H1 (cell line): ENCODE measurements around the gene PKP1. TPM values are rescaled to one million over a fixed set of nuclear protein-coding genes. Genes with fewer than 3 reads are reported as not detected.

ENCODE experiments used
- CTCF ChIA-PET: fragments of 300-600 bp; sonication (Branson Sonifier 250); formaldehyde crosslinking; loops from one replicate; lab custom pipeline; 2021; ENCODE audit not compliant: partially characterized antibody; lab: Charles Lee
- POLR2A ChIA-PET: fragments of 300-600 bp; sonication (Branson Sonifier 250); formaldehyde crosslinking; loops from one replicate; lab custom pipeline; 2021; ENCODE audit warnings: inconsistent platforms; ENCODE audit not compliant: partially characterized antibody; lab: Charles Lee
- DNase-seq, 2 experiments: peaks; one replicate each; pipeline versions ENCODE4 v3.0.0 to v3.0.0-alpha.2; 2010 to 2022; ENCODE audit warnings: low spot score in 2 of 2, low read depth in 1 of 2, mixed read lengths in 1 of 2
- FAIRE-seq: peaks from 2 replicates; lab custom pipeline; 2011; peaks lifted over from hg19 to GRCh38; lab: Jason Lieb, UNC
- H2AFZ ChIP-seq: 2 replicates; pipeline ENCODE4 v1.8.1; 2012; ENCODE audit warnings: low read length, inconsistent platforms
- H2AK5ac ChIP-seq: 2 replicates; pipeline ENCODE4 v1.6.1; 2013; ENCODE audit warnings: low read depth, low read length
- H2BK120ac ChIP-seq: replicated peaks from 2 replicates; pipeline ENCODE3; 2013; ENCODE audit warnings: low read depth, low read length, inconsistent platforms
- H2BK12ac ChIP-seq: 2 replicates; pipeline ENCODE4 v1.6.1; 2013; ENCODE audit warnings: low read depth, low read length
- H2BK15ac ChIP-seq: 2 replicates; pipeline ENCODE4 v1.6.1; 2013; ENCODE audit warnings: low read length
- H2BK20ac ChIP-seq: 2 replicates; pipeline ENCODE4 v1.6.1; 2013; ENCODE audit warnings: low read length
- H2BK5ac ChIP-seq: 2 replicates; pipeline ENCODE4 v1.6.1; 2013; ENCODE audit warnings: low read depth, low read length
- H3K14ac ChIP-seq: 2 replicates; pipeline ENCODE4 v1.6.1; 2013; ENCODE audit warnings: inconsistent platforms; ENCODE audit not compliant: insufficient read length
- H3K18ac ChIP-seq: 2 replicates; pipeline ENCODE4 v1.6.1; 2013; ENCODE audit warnings: low read length; ENCODE audit errors: extremely low read depth
- H3K23ac ChIP-seq: 2 replicates; pipeline ENCODE4 v1.6.1; 2013; ENCODE audit warnings: inconsistent platforms; ENCODE audit not compliant: insufficient read length
- H3K23me2 ChIP-seq: 2 replicates; pipeline ENCODE4 v1.6.1; 2013; ENCODE audit warnings: low read depth, low read length
- H3K27ac ChIP-seq: 2 replicates; pipeline ENCODE4 v1.6.1; 2011; ENCODE audit warnings: low read depth, low read length, inconsistent platforms
- H3K27me3 ChIP-seq, 4 experiments: replicated peaks in 1 of 4; 1 replicate in 1 of 4; 2 replicates in 3 of 4; pipeline versions ENCODE4 v1.6.1 to v1.8.1; 2011 to 2013; ENCODE audit warnings: low read length in 3 of 4, mild to moderate bottlenecking in 3 of 4, inconsistent platforms in 2 of 4, mixed read lengths in 2 of 4, moderate library complexity in 1 of 4; ENCODE audit not compliant: control insufficient read depth in 3 of 4, insufficient read depth in 3 of 4; ENCODE audit errors: extremely low read depth in 1 of 4
- H3K36me3 ChIP-seq, 4 experiments: 2 replicates each; pipeline versions ENCODE4 v1.6.1 to v1.8.1; 2011 to 2013; ENCODE audit warnings: mild to moderate bottlenecking in 4 of 4, low read length in 3 of 4, moderate library complexity in 2 of 4, control low read depth in 1 of 4, inconsistent platforms in 1 of 4; ENCODE audit not compliant: insufficient read depth in 4 of 4, control insufficient read depth in 2 of 4
- H3K4ac ChIP-seq: replicated peaks from 2 replicates; pipeline ENCODE3; 2013; ENCODE audit warnings: low read length, low read depth, mixed read lengths, inconsistent platforms; ENCODE audit not compliant: insufficient read length
- H3K4me1 ChIP-seq, 4 experiments: replicated peaks in 1 of 4; 1 replicate in 1 of 4; 2 replicates in 3 of 4; pipeline versions ENCODE4 v1.6.1 to v1.8.1; 2011 to 2013; ENCODE audit warnings: low read length in 3 of 4, inconsistent platforms in 2 of 4, mixed read lengths in 1 of 4; ENCODE audit not compliant: insufficient read depth in 4 of 4, control insufficient read depth in 3 of 4
- H3K4me2 ChIP-seq, 2 experiments: 2 replicates each; pipeline versions ENCODE4 v1.6.1 to v1.8.1; 2011 to 2013; ENCODE audit warnings: low read depth in 2 of 2, low read length in 2 of 2, control low read depth in 1 of 2, inconsistent platforms in 1 of 2, mild to moderate bottlenecking in 1 of 2; ENCODE audit not compliant: insufficient read depth in 1 of 2
- H3K4me3 ChIP-seq, 4 experiments: fragments of 200-600, 300-600 bp in 1 of 4; sonication (generic), shearing (Covaris generic), sonication (Bioruptor Twin) in 1 of 4; 2 replicates each; pipeline versions ENCODE4 v1.5.1 to v1.8.1; 2011 to 2016; ENCODE audit warnings: low read length in 4 of 4, low read depth in 3 of 4, control low read depth in 2 of 4, inconsistent platforms in 2 of 4, mild to moderate bottlenecking in 2 of 4, mixed read lengths in 1 of 4, moderate library complexity in 1 of 4; ENCODE audit not compliant: insufficient read depth in 2 of 4; ENCODE audit errors: extremely low read depth in 1 of 4
- H3K56ac ChIP-seq: replicated peaks from 2 replicates; pipeline ENCODE3; 2013; ENCODE audit warnings: low read depth, mild to moderate bottlenecking, mixed read lengths, low read length, inconsistent platforms; ENCODE audit not compliant: insufficient read length
- H3K79me1 ChIP-seq: 2 replicates; pipeline ENCODE4 v1.6.1; 2013; ENCODE audit warnings: low read depth, low read length, control low read depth
- H3K79me2 ChIP-seq, 2 experiments: 2 replicates each; pipeline versions ENCODE4 v1.6.1 to v1.8.1; 2012 to 2013; ENCODE audit warnings: low read length in 2 of 2, mild to moderate bottlenecking in 2 of 2, inconsistent platforms in 1 of 2; ENCODE audit not compliant: insufficient read depth in 2 of 2, control insufficient read depth in 1 of 2
- H3K9ac ChIP-seq, 4 experiments: replicated peaks in 1 of 4; 1 replicate in 1 of 4; 2 replicates in 3 of 4; pipeline versions ENCODE4 v1.6.1 to v1.8.1; 2011 to 2013; ENCODE audit warnings: low read depth in 3 of 4, low read length in 3 of 4, control low read depth in 2 of 4, mild to moderate bottlenecking in 2 of 4, moderate library complexity in 2 of 4, inconsistent platforms in 1 of 4; ENCODE audit errors: extremely low read depth in 1 of 4
- H3K9me3 ChIP-seq, 2 experiments: 2 replicates each; pipeline versions ENCODE4 v1.6.1 to v1.8.1; 2012 to 2013; ENCODE audit warnings: mild to moderate bottlenecking in 2 of 2, moderate library complexity in 2 of 2, control low read depth in 1 of 2, inconsistent platforms in 1 of 2, low read depth in 1 of 2, low read length in 1 of 2, mixed read lengths in 1 of 2; ENCODE audit not compliant: insufficient read depth in 2 of 2
- H4K20me1 ChIP-seq, 2 experiments: replicated peaks in 1 of 2; 2 replicates each; pipeline versions ENCODE3 to v1.8.1; 2011 to 2013; ENCODE audit warnings: inconsistent platforms in 2 of 2, low read length in 2 of 2, mild to moderate bottlenecking in 1 of 2; ENCODE audit not compliant: insufficient read depth in 2 of 2, control insufficient read depth in 1 of 2
- H4K5ac ChIP-seq: 2 replicates; pipeline ENCODE4 v1.6.1; 2013; ENCODE audit warnings: low read length, low read depth, mixed read lengths, inconsistent platforms; ENCODE audit not compliant: insufficient read length
- H4K8ac ChIP-seq: 2 replicates; pipeline ENCODE4 v1.8.0; 2013; ENCODE audit warnings: mild to moderate bottlenecking, moderate library complexity, low read length, inconsistent platforms; ENCODE audit not compliant: insufficient read depth; ENCODE audit errors: extremely low read depth
- H4K91ac ChIP-seq: replicated peaks from 2 replicates; pipeline ENCODE3; 2013; ENCODE audit warnings: low read length, mixed read lengths, inconsistent platforms; ENCODE audit not compliant: insufficient read length
- GTF2F1 ChIP-seq: IDR thresholded peaks from 2 replicates; pipeline ENCODE4 v1.6.1; 2012; ENCODE audit warnings: low read depth, low read length, improper control_type of control experiment, borderline replicate concordance
- NRF1 ChIP-seq: IDR thresholded peaks from 2 replicates; pipeline ENCODE4 v1.6.1; 2011; ENCODE audit warnings: mild to moderate bottlenecking, low read depth, low read length, improper control_type of control experiment
- RBBP5 ChIP-seq: IDR thresholded peaks from 2 replicates; pipeline ENCODE4 v1.7.1; 2012; ENCODE audit warnings: low read depth, mild to moderate bottlenecking, inconsistent platforms, low read length, moderate library complexity, borderline replicate concordance
- RFX5 ChIP-seq: IDR thresholded peaks from 2 replicates; pipeline ENCODE4 v1.6.1; 2011; ENCODE audit warnings: low read depth, low read length, improper control_type of control experiment, borderline replicate concordance
- SUZ12 ChIP-seq: fragments of 200-600 bp; sonication (generic); IDR thresholded peaks from 2 replicates; pipeline ENCODE4 v1.6.1; 2012; ENCODE audit warnings: mild to moderate bottlenecking, inconsistent platforms, low read length, moderate library complexity, mixed read lengths
- TEAD4 ChIP-seq: IDR thresholded peaks from 2 replicates; pipeline ENCODE4 v1.6.1; 2012; ENCODE audit warnings: low read depth, low read length, inconsistent platforms, mixed read lengths
- YY1 ChIP-seq: IDR thresholded peaks from 2 replicates; pipeline ENCODE4 v1.6.1; 2011; ENCODE audit warnings: low read depth, mild to moderate bottlenecking, low read length
- WGBS, 2 experiments: shearing (Covaris generic) in 1 of 2; methylation state at CpG; one replicate each; pipeline versions ENCODE4 v1.1.6 to v1.1.7; 2013 to 2015; ENCODE audit warnings: low lambda C conversion rate in 2 of 2, mixed read lengths in 2 of 2, inconsistent platforms in 1 of 2, low coverage in 1 of 2, missing lambda C conversion rate in 1 of 2; ENCODE audit not compliant: insufficient replicate concordance in 2 of 2, insufficient coverage in 1 of 2, insufficient read length in 1 of 2; ENCODE audit errors: extremely low coverage in 1 of 2, missing lambda C conversion rate in 1 of 2; 5-methylcytosine and 5-hydroxymethylcytosine counted together
- polyA plus RNA-seq, 7 experiments: library from polyadenylated mRNA; depleted of rRNA in 3 of 7; stranded (reverse) in 5 of 7; unstranded in 2 of 7; fragments of >200 nt in 5 of 7; fragments of 200-250 nt in 2 of 7; gene quantifications; 1 replicate in 5 of 7; 2 replicates in 1 of 7; 4 replicates in 1 of 7; pipeline versions ENCODE4 v1.2.1 to v1.2.3, GENCODE V29; 2011 to 2013; ENCODE audit warnings: missing spikeins in 2 of 7, mixed read lengths in 2 of 7
- total RNA-seq: library from RNA; stranded (reverse); fragmentation: NEBNext Ultra II Directional; extraction: Animal tissue kit (Norgen Biotek cat#: 25700); gene quantifications from 2 replicates; pipeline ENCODE4 v1.2.1, GENCODE V29; 2021
- TF ChIP-seq, protein P1 (sequence below): IDR thresholded peaks from 2 replicates; pipeline ENCODE4 v1.6.1; 2012; ENCODE audit warnings: inconsistent platforms

The PKP1 gene
- total and polyA plus RNA-seq, 2 of the 8 experiments (the other 6 are each of a cell fraction or from before 2014, with no cell fraction given): 0.21 to 0.95 TPM

DNA sequence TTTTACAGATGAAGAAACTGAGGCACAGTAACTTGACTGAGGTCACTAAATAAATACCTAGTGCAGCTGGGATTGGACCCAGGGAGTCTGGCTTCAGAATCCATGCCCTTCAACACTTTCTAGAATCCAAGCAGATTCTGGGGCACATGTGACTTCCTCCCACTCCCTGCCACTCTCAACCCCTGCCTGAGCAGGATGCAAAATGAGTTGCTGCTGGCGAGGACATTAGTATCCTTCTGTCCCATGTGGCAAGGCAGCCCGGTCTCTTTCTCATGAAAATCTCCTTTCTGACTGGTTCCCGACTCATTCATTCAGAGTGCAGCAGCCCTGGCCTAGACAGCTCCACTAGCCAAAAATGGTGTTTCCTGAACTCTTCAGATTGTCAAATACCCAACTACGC, 65.8 kb downstream of the PKP1 start:
- no peak overlapping the region; a peak in 1 of 4 replicates for H3K4me2 ChIP-seq
- H2BK20ac ChIP-seq: 0 out of 2 replicates have a peak overlapping the region, but pooled peaks have one; percentile 36
- no peak overlapping the region for H4K8ac ChIP-seq
- H3K9me3 ChIP-seq: no peaks in the 10 kb centered on the region
- TF ChIP-seq RBBP5 (no peak), GTF2F1 (no peak), NRF1 (no peak), TEAD4 (no peak), RFX5 (no peak), YY1 (no peak), SUZ12 (no peak)
- TF ChIP-seq, protein P1, sequence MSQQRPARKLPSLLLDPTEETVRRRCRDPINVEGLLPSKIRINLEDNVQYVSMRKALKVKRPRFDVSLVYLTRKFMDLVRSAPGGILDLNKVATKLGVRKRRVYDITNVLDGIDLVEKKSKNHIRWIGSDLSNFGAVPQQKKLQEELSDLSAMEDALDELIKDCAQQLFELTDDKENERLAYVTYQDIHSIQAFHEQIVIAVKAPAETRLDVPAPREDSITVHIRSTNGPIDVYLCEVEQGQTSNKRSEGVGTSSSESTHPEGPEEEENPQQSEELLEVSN: no peak
- H3K4me3 ChIP-seq: no peak overlapping the region
- H3K14ac ChIP-seq: no peak overlapping the region
- POLR2A ChIA-PET: interaction anchor here (1.1 to 4.3 kb wide), 4 partner anchors 9 to 95 kb away, joined by 3 to 24 read pairs (median 6); no protein-coding TSS in a partner anchor
- no peak overlapping the region; the same call in 1 of the 2 replicates for H2BK5ac ChIP-seq
- H3K27me3 ChIP-seq: 0 out of 7 replicates have a peak, but pooled peaks cover 0 to 3% (median 0%) of the 10 kb centered on the region in 4 experiments
- H3K23ac ChIP-seq: no peak overlapping the region
- DNase-seq (no peak), FAIRE-seq (no peak)
- no peak overlapping the region for H3K27ac ChIP-seq
- no peak overlapping the region for H4K91ac ChIP-seq
- no peak overlapping the region for H2AFZ ChIP-seq
- H2AK5ac ChIP-seq: no peak overlapping the region
- 77% methylated on average over 4 of the region's 4 CpGs; no CpG with 5 or more reads in 1 of the 2 experiments for WGBS, 2 experiments
- H3K18ac ChIP-seq: no peak overlapping the region
- H2BK120ac ChIP-seq: no peak overlapping the region
- H3K36me3 ChIP-seq: no peaks in the 10 kb centered on the region
- no peaks in the 10 kb centered on the region for H3K23me2 ChIP-seq
- no peak overlapping the region for H3K4ac ChIP-seq
- peaks cover 8 to 27% (median 12%) of the 10 kb centered on the region in 4 experiments for H3K4me1 ChIP-seq
- CTCF ChIA-PET: interaction anchor here (0.7 to 8.6 kb wide), 32 partner anchors 11 to 324 kb away, joined by 3 to 271 read pairs (median 14); partner anchors contain the start of genes PKP1 and TNNT2
- no peak overlapping the region for H3K9ac ChIP-seq
- no peak overlapping the region for H2BK15ac ChIP-seq
- H3K56ac ChIP-seq: no peak overlapping the region
- no peaks in the 10 kb centered on the region for H3K79me1 ChIP-seq
- no peaks in the 10 kb centered on the region for H4K20me1 ChIP-seq
- H4K5ac ChIP-seq: no peak overlapping the region
- H3K79me2 ChIP-seq: no peaks in the 10 kb centered on the region
- H2BK12ac ChIP-seq: no peak overlapping the region; the same call in 1 of the 2 replicates
